ENCODE results near the gene FNIP1.
A peak's percentile ranks its signal among the peaks of the same experiment; 100 is the strongest.
"Not testable (repeated sequence)": the region's sequence is repeated elsewhere in the genome, so short reads cannot be mapped to it uniquely, and the experiment has no call there.

The FNIP1 gene

DNA sequence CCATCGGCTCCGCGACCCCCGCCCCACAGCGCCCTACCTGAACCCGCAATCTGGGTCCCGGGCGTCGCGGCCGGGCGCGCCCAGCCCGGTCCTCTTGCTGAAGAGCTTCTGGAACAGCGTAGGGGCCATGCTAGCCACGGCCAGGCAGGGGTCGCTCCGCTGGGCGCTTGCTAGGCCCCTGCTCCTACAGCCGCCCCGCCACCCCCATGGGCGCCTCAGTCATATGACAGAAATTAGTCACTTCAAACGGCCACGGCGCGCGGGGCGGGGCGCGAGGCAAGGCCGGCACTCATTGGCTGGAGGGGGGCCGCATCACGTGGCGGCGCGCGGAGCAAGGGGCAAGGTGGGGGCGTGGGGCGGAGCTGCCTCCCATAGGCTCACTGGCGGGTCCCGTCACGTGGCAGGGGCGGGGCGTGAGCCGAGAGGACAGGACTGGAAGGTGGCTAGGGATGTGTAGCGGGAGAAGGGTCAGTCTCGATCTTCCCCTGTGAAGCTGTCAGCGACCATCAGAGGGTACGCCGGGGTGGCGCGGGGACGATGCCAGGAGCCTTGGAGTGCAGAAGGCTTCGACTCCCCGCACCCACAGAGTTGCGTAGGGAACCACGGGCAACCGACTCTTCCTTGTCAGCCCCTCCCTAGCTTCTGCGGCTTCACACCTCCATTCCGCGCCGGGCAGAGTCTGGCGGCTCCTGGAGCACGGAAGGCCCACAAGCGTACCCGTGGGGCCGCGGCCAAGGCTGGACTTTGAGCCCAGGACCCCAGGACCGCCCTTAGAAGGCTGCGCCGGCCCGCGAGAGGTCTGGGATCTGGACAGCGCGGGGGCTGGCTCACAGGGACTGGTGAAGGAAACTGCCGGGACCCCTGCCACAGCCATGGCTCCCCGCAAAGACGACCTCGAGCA is at the start of gene FNIP1:
Gene FNIP1 (minus strand): TSS at position 225 of the 901 bp plus-strand sequence. CDS start 96 bp downstream, at position 129.
- peak; percentile 99 for DNase-seq

GRCh38 chr5:131846536-131846935 is 49.7 kb upstream of the FNIP1 start:
- no peak for DNase-seq

GRCh38 chr5:131845828-131846227 is 49.0 kb upstream of the FNIP1 start:
- no peak for DNase-seq

DNA sequence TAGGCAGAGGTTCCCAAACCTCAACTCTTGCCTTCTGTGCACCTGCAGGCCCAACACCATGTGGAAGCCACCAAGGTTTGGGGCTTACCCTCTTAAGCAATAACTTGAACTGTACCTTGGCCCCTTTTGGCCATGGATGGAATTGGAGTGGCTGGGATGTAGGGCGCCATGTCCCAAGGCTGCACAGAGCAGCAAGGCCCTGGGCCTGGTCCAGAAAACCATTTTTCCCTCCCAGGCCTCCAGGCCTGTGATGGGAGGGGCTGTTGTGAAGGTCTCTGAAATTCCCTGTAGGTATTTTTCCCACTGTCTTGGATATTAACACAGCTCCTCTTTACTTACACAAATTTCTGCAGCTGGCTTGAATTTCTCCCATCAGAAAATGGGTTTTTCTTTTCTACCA is 46.2 kb upstream of the FNIP1 start:
- not testable (repeated sequence) for DNase-seq

DNA sequence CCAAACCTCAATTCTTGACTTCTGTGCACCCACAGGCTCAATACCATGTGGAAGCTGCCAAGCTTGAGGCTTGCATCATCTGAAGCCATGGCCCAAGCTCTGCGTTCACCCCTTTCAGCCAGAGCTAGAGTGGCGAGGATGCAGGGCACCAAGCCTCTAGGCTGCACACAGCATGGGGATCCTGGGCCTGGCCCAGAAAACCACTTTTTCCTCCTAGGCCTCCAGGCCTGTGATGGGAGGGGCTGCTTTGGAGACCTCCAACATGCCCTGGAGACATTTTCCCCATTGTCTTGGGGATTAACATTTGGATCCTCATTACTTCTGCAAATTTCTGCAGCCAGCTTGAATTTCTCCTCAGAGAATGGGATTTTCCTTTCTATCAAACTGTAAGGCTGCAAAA is 35.9 kb upstream of the FNIP1 start:
- not testable (repeated sequence) for DNase-seq

DNA sequence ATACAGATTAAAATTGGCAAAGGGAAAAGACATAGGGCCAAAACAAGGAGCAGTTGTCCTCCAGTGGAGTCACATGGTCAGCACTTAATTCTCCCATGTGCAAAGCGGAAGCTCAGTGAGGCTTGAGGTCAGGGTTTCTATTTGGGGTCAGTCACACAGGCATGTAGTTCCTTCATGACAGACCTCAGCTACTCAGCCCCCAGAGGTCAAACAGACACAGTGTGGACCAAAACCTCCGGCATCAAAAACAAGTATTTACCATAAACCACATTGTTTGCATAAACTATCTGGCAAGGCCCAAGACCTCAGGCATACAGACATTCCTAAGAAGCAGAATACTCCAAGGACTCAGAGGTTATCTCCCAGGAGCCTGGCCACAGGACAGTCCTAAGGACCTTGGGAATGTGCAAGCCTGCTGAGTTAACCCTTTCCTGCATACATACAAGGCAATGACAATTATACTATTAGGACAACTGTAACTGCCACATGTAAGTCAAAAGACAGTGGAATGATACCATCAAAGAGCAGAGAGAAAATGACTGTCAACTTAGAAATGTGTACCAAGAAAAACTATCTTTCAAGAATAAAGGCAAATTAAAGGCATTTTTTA is 28.7 kb upstream of the FNIP1 start:
- DNase-seq = no peak

DNA sequence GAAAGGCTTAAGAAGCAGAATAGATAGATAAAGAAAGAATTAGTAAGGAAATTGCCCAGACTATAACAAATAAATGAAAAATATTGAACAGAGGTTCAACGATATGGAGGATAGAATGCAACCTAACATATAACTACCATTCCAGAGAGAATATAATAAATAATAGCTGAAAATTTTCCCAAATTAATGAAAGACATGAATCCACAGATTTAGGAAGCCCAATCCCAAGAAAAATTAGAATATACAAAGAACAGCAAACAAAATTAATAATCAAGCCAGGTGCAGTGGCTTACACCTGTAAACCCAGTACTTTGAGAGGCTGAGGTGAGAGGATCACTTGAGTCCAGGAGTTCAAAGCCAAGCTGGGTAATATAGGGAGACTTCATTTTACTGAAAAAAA is 27.8 kb upstream of the FNIP1 start:
- DNase-seq = no peak

GRCh38 chr5:131821221-131821620 is 24.4 kb upstream of the FNIP1 start:
- DNase-seq = no peak

DNA sequence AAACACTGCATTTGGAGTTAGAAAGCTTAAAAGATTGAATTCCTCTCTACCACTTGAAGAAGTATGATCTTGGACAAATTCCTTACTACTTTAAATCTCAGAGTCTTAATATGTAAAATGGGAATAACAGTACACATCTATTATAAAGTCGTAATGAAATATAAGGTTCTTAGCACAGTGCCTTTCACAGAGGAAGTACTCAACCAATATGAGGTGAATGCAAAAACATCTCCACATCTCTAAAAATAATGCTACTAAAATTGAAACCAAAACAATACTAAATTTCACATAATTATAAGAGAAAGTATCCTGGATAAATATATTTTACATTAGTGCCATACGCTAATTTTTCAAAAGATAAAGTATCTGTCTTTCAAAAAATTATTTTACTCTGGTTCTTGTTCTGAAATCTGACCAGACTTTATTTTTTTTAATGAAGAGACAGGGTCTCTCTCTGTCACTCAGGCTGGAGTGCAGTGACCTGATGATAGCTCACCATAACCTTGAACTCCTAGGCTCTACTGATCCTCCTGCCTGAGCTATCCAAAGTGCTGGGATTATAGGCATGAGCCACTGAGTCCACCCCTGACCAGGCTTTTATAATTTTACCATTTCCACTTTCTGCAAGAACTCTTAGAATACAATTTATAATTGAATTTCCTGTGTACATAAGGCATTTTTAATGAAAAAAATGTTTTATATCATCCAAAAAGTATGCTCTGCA is 21.3 kb upstream of the FNIP1 start:
- no peak for DNase-seq

DNA sequence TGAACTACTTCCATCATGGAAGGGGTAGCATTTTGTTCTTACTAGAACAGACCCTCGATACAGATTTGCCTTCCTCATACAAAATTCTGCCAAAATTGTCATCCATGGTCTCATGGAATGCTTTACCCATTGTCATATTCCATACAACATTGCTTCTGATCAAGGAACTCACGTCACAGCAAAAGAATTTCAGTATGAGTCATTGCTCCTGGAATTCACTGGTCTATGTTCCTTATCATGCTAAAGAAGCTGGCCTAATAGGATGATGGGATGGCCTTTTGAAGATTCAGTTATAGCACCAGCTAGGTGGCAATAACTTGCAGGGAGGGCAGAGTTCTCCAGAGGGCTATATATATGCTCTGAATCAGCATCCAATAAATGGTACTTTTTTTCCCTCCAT is 18.2 kb upstream of the FNIP1 start:
- DNase-seq = no peak

DNA sequence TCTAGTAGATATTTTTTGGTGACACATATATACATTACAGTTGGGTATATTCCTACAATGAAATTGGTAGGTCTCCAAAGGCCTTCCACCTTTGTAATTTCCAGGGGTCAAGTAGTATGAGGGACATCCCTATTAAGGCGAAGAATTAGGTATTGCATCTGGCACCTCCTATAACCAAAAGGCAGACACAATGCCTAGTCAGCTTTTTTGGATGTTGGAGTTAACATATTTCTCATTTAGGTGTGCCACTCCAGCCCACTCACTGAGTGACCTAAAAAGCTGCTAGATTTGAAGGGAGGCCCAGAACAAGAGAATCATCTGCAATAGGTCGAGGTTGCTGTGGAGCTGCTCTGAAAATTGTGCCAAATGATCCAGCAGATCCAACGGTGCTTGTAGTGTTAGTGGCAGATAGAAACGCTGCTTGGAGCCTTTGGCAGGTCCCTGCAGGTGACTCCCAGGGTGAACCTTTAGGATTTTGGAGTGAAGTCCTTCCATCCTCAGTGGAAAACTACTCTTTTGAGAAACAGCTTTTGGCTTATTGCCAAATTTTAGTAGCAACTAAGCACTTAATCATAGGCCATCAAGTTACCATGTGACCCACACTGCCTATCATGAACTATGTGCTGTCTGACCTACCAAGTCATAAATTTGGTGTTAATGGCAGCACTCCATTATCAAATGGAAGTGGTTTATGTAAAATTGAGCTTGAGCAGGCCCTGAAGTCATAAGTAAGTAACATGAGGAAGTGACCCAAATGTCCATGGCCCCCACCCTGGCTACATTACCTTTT is 15.7 kb upstream of the FNIP1 start:
- no peak for DNase-seq

- no peak for DNase-seq
These were observed 13.9 kb upstream of the FNIP1 start for GRCh38 chr5:131810510-131811249.

DNA sequence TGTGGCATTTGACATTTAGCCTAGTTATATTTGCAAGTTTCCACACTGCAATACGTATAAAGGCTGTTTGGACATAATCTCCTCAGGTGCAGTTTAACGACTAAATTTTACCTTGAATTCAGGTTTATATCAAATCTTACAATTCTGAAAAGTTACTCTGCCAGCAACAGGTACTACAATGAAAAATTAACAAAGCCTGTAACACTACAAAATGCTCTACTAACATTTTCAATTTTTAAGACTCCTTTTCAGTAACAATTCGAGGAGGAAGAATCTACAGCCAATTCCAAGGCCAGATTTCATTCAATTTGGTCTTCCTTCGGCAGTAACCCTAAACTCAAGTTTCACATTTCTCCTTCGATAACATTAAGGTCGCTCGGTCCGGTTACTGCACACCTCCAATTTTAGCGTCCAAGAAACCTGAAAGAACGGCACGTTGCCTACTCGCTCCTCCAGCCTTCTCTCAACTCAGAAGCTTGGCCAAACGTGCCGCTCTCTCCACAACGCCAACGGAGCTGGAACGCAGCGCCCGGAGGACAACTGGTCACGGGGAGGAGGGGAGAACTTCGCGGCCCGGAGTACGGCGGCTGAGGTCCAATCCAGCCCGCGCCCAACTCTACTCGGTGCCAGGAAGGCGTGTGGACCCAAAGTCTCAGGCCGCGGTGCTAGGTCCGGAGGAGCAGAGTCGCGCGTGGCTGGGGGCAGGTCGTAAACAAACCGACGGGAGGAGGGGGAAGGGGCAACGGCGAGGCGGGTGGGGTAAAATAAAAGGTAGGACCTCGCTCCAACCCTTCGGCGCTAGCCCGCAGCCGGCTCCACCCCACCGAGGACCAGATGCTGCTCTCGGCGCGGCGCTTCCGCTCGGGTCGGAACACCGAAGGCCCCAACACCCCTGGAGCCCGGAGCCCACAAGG is 681 bp downstream of the FNIP1 start:
- DNase-seq = peak; percentile 55

GRCh38 chr5:131795228-131795627 is 1.6 kb downstream of the FNIP1 start:
- no peak for DNase-seq

DNA sequence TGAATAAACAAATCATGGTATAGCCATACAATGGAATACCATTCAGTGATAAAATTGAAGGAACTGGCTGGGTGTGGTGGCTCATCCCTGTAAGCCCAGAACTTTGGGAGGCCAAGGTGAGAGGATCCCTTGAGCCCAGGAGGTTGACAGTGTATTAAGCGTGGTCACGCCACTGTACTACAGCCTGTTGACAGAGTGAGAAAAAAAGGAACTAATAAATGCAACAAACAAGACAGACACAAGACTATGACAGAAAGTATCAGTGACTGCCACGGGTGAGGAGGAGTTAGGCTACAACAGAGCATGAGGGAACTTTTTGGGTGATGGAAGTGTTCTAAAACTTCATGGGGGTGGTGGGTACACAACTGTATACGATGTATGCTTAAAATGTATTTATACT is 2.2 kb downstream of the FNIP1 start:
- no peak for DNase-seq

DNA sequence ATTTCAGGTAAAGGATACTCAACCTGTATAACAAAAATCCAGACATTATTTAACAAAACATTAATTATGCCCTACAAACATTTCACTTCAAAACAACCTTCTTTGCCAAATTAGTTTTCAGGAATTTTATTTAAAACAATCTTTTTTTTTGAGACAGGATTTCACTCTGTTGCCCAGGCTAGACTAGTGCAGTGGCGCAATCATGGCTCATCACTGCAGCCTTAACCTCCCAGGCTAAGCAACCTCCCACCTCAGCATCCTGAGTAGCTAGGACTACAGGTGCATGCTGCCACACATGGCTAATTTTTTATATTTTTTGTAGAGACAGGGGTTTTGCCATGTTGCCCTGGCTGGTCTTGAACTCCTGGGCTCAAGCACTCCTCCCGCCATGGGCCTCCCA is 3.9 kb downstream of the FNIP1 start:
- no peak for DNase-seq

DNA sequence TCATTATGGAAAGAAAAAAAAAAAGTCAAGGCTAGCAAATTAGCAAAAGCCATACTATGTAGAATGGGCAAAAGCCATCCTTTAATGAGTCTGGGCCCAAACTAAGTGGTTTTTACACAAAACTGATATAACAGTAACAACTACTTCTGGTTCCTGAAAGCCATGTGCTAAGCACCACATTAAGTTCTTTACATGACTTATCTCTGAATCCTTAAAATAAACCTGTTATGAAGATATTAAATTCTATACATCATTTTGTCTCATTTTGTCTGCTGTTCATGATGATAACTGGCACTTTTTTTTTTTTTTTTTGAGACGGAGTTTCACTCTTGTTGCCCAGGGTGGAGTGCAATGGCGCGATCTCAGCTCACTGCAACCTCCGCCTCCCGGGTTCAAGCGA is 5.0 kb downstream of the FNIP1 start:
- no peak for DNase-seq

- no peak for DNase-seq
These were observed 6.3 kb downstream of the FNIP1 start for GRCh38 chr5:131790550-131790949.

DNA sequence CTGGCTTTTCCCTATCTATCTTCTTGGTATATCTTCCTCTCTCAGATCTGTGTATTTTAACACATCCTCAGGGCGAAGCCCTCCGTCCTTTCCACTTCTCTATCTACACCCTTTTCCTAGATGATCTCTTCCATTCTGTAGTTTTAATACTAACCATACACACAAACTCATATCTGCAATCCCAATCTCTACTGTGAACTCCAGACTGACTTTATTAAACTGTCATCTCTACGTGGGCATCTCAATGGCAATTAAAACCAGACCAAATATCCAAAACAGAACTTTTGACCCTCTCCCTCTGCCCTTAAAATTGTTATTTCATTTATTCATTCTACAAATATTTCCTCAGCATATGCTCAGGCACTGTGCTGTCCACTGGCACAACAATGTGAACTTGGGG is 7.1 kb downstream of the FNIP1 start:
- DNase-seq = no peak

DNA sequence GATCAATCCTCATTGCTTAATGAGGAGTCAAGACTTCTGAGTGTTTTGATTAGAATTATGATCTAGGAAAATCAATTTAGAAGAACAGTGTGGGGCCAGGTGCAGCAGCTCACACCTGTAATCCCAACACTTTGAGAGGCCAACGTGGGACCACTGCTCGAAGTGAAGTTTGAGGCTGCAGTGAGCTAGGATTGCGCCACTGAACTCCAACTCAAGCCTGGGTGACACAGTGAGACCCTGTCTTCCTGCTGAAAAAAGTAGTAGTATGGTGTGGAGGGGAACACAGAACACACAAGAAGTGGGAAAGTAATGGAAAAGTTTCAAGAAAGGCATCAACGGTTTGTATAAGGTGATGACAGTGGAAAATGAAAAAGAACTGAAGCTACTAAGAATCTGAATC is 9.1 kb downstream of the FNIP1 start:
- no peak for DNase-seq

Data from activated CD4-positive, CD25-positive, alpha-beta regulatory T cell treated with anti-CD3 and anti-CD28 coated beads, Interleukin-2, amount 50 U/mL, for 72 hours (primary cell).